Smooth muscle cell (in vitro differentiated cells): Measurements from ENCODE around the gene SAYSD1. TPM values are rescaled to one million over a fixed set of nuclear protein-coding genes. Genes with fewer than 3 reads are reported as not detected.

ENCODE experiments used
- DNase-seq: peaks from one replicate; lab custom pipeline; 2025; ENCODE audit not compliant: unreplicated experiment; lab: John Stamatoyannopoulos, UW
- H2AFZ ChIP-seq: fragments of 200-600 bp; sonication (generic); 2 replicates; pipeline ENCODE4 v1.6.0; 2016; ENCODE audit warnings: antibody characterized with exemption, low read depth, mild to moderate bottlenecking
- H3F3A ChIP-seq: fragments of 200-600 bp; sonication (generic); 2 replicates; pipeline ENCODE4 v1.6.0; 2017; ENCODE audit warnings: antibody characterized with exemption, low read depth
- H3K27ac ChIP-seq: fragments of 200-600 bp; sonication (generic); 2 replicates; pipeline ENCODE4 v1.5.1; 2016; ENCODE audit warnings: low read depth, mild to moderate bottlenecking
- H3K27me3 ChIP-seq: fragments of 200-600 bp; sonication (generic); 2 replicates; pipeline ENCODE4 v1.6.1; 2016; ENCODE audit warnings: low read depth, mild to moderate bottlenecking
- H3K36me3 ChIP-seq: fragments of 200-600 bp; sonication (generic); 2 replicates; pipeline ENCODE4 v1.5.1; 2016; ENCODE audit warnings: low read depth
- H3K4me1 ChIP-seq: fragments of 200-600 bp; sonication (generic); 2 replicates; pipeline ENCODE4 v1.5.1; 2016; ENCODE audit warnings: low read depth
- H3K4me2 ChIP-seq: fragments of 200-600 bp; sonication (generic); 2 replicates; pipeline ENCODE4 v1.6.0; 2016; ENCODE audit warnings: mild to moderate bottlenecking
- H3K4me3 ChIP-seq: fragments of 200-600 bp; sonication (generic); 2 replicates; pipeline ENCODE4 v1.5.1; 2016; ENCODE audit warnings: mild to moderate bottlenecking
- H3K79me2 ChIP-seq: fragments of 200-600 bp; sonication (generic); 2 replicates; pipeline ENCODE4 v1.6.0; 2016; ENCODE audit warnings: low read depth, mild to moderate bottlenecking
- H3K9ac ChIP-seq: fragments of 200-600 bp; sonication (generic); 2 replicates; pipeline ENCODE4 v1.6.0; 2016; ENCODE audit warnings: low read depth
- H3K9me3 ChIP-seq: fragments of 200-600 bp; sonication (generic); replicated peaks from 2 replicates; pipeline ENCODE4 v1.5.1; 2016; ENCODE audit warnings: low read depth
- H4K20me1 ChIP-seq: fragments of 200-600 bp; sonication (generic); 2 replicates; pipeline ENCODE4 v1.6.0; 2016; ENCODE audit warnings: low read depth
- CTCF ChIP-seq: fragments of 200-600 bp; sonication (generic); IDR thresholded peaks from 2 replicates; pipeline ENCODE4 v1.5.1; 2017; ENCODE audit warnings: borderline replicate concordance, mild to moderate bottlenecking, antibody characterized with exemption; ENCODE audit not compliant: insufficient read depth, poor library complexity, severe bottlenecking
- WGBS: methylation state at CpG from one replicate; pipeline ENCODE4 v1.1.7; 2016; ENCODE audit warnings: low lambda C conversion rate; 5-methylcytosine and 5-hydroxymethylcytosine counted together
- polyA plus RNA-seq: library from polyadenylated mRNA; unstranded; fragments of >200 nt; fragmentation: Nextera tagmentation; extraction: Ambion mirVana; gene quantifications from 2 replicates; pipeline ENCODE4 v1.2.1, GENCODE V29; 2016
- total RNA-seq: library from RNA; depleted of rRNA; stranded (reverse); fragments of >200 nt; gene quantifications from 2 replicates; pipeline ENCODE4 v1.2.3, GENCODE V29; 2014

Gene SAYSD1
- total RNA-seq (6.3 and 13.6 TPM in 2 replicates), polyA plus RNA-seq (7.7 and 9.2 TPM in 2 replicates)

- H3K36me3 ChIP-seq = no peaks in the 10 kb centered on the region
- H3K27me3 ChIP-seq = peaks cover 5% of the 10 kb centered on the region
- TF ChIP-seq CTCF = no peak
Observed at GRCh38 chr6:39114704-39115599, at the start of gene SAYSD1. TSS of gene SAYSD1 (minus strand) at chr6:39115186. CDS start at chr6:39115089, 97 bp downstream.

GRCh38 chr6:39157511-39157910, 42.5 kb upstream of the SAYSD1 start:
- no peak overlapping the region for H2AFZ ChIP-seq
- H3K27me3 ChIP-seq = peaks cover 5% of the 10 kb centered on the region
- H3K4me1 ChIP-seq = no peaks in the 10 kb centered on the region
- H3K4me2 ChIP-seq = no peak overlapping the region
- H3K27ac ChIP-seq = no peak overlapping the region
- 73% methylated on average over 3 of the region's 3 CpGs for WGBS
- H3K9me3 ChIP-seq = no peaks in the 10 kb centered on the region
- no peaks in the 10 kb centered on the region for H3K79me2 ChIP-seq
- H3K4me3 ChIP-seq = no peak overlapping the region
- H4K20me1 ChIP-seq = no peaks in the 10 kb centered on the region
- H3K9ac ChIP-seq = no peak overlapping the region
- no peaks in the 10 kb centered on the region for H3K36me3 ChIP-seq
- TF ChIP-seq CTCF = no peak
- no peak for DNase-seq
- no peaks in the 10 kb centered on the region for H3F3A ChIP-seq

More at GRCh38 chr6:39114704-39115599, at the start of gene SAYSD1:
- no peaks in the 10 kb centered on the region for H3K79me2 ChIP-seq
- H3K9ac ChIP-seq = peak within 1 kb of the TSS; percentile 65
- peak within 1 kb of the TSS; percentile 94 for H3K4me2 ChIP-seq
- peak within 1 kb of the TSS; percentile 99 for H2AFZ ChIP-seq
- peak; percentile 79 for DNase-seq
- peaks cover 8% of the 10 kb centered on the region for H3K4me1 ChIP-seq
- H3K4me3 ChIP-seq = peak within 1 kb of the TSS; percentile 73
- no peaks in the 10 kb centered on the region for H3K9me3 ChIP-seq
- H4K20me1 ChIP-seq = no peaks in the 10 kb centered on the region
- no peaks in the 10 kb centered on the region for H3F3A ChIP-seq
- H3K27ac ChIP-seq = peak within 1 kb of the TSS; percentile 33
- WGBS = 3% methylated on average over 68 of the region's 68 CpGs

GRCh38 chr6:39156801-39157200, 41.8 kb upstream of the SAYSD1 start:
- peaks cover 12% of the 10 kb centered on the region for H3K27me3 ChIP-seq
- 90% methylated on average over 3 of the region's 3 CpGs for WGBS
- no peak for TF ChIP-seq CTCF
- H2AFZ ChIP-seq = no peak overlapping the region
- H3F3A ChIP-seq = no peaks in the 10 kb centered on the region
- no peaks in the 10 kb centered on the region for H3K36me3 ChIP-seq
- H3K9me3 ChIP-seq = no peaks in the 10 kb centered on the region
- DNase-seq = no peak
- no peak overlapping the region for H3K4me2 ChIP-seq
- H3K79me2 ChIP-seq = no peaks in the 10 kb centered on the region
- H3K4me3 ChIP-seq = no peak overlapping the region
- no peak overlapping the region for H3K27ac ChIP-seq
- H3K9ac ChIP-seq = no peak overlapping the region
- no peaks in the 10 kb centered on the region for H4K20me1 ChIP-seq
- no peaks in the 10 kb centered on the region for H3K4me1 ChIP-seq
